Adrenal gland (tissue), 5 donors: ENCODE results near the gene SOST.

Source experiments
- CTCF ChIP-seq, 6 experiments: fragments of 450-650 bp in 4 of 6; fragments of 200-600 bp in 2 of 6; sonication (generic) in 1 of 6; IDR thresholded peaks; 1 replicate in 5 of 6; 2 replicates in 1 of 6; pipeline versions ENCODE4 v1.5.1 to v1.8.0; 2016 to 2021; ENCODE audit warnings: antibody characterized with exemption in 6 of 6, mild to moderate bottlenecking in 2 of 6, moderate library complexity in 1 of 6
- POLR2A ChIP-seq, 2 donors: fragments of 450-650 bp; IDR thresholded peaks; one replicate each; pipeline ENCODE4 v1.6.1; 2017; ENCODE audit warnings: antibody characterized with exemption in 2 of 2, mild to moderate bottlenecking in 2 of 2, moderate library complexity in 1 of 2
- donor health status: DM: no; HTN: no; CAD: no.

- TF ChIP-seq CTCF (IDR thresholded peaks at IDR 0.05) = no peak
- TF ChIP-seq POLR2A (IDR thresholded peaks at IDR 0.05) = no peak
Measured at GRCh38 chr17:43756201-43756600, 2.4 kb downstream of the SOST start.
